ENCODE measurements around the gene OTX1.
"Not testable (repeated sequence)": the region's sequence is repeated elsewhere in the genome, so short reads cannot be mapped to it uniquely, and the experiment has no call there.

Gene OTX1

GRCh38 chr2:63050334-63051041, at the start of gene OTX1:
Gene OTX1, plus strand, starts transcription at chr2:63050830. Its CDS starts 2,161 bp downstream, at chr2:63052991.
- in situ Hi-C loops (cut with MboI; ENCODE audit: low sequenced_read_pairs), result no loop called here

- in situ Hi-C loops (cut with MboI; ENCODE audit: low sequenced_read_pairs), result no loop called here
Observed at GRCh38 chr2:63001576-63001975, 49.1 kb upstream of the OTX1 start.

GRCh38 chr2:63003351-63003750, 47.3 kb upstream of the OTX1 start:
- in situ Hi-C loops (cut with MboI; ENCODE audit: low sequenced_read_pairs), result no loop called here

- in situ Hi-C loops (cut with MboI; ENCODE audit: low sequenced_read_pairs), result no loop called here
Observed at GRCh38 chr2:63007813-63008458, 42.7 kb upstream of the OTX1 start.

GRCh38 chr2:63008838-63009237, 41.8 kb upstream of the OTX1 start:
- in situ Hi-C loops (cut with MboI; ENCODE audit: low sequenced_read_pairs), result no loop called here

- in situ Hi-C loops (cut with MboI; ENCODE audit: low sequenced_read_pairs), result no loop called here
Observed at GRCh38 chr2:63009490-63009889, 41.1 kb upstream of the OTX1 start.

- in situ Hi-C loops (cut with MboI; ENCODE audit: low sequenced_read_pairs), result no loop called here
Observed at GRCh38 chr2:63012541-63012940, 38.1 kb upstream of the OTX1 start.

GRCh38 chr2:63013438-63013837, 37.2 kb upstream of the OTX1 start:
- in situ Hi-C loops (cut with MboI; ENCODE audit: low sequenced_read_pairs), result no loop called here

- in situ Hi-C loops (cut with MboI; ENCODE audit: low sequenced_read_pairs), result no loop called here
Observed at GRCh38 chr2:63015389-63015788, 35.2 kb upstream of the OTX1 start.

- in situ Hi-C loops (cut with MboI; ENCODE audit: low sequenced_read_pairs), result no loop called here
Observed at GRCh38 chr2:63018439-63018838, 32.2 kb upstream of the OTX1 start.

GRCh38 chr2:63019686-63020085, 30.9 kb upstream of the OTX1 start:
- in situ Hi-C loops (cut with MboI; ENCODE audit: low sequenced_read_pairs), result not testable (repeated sequence)

GRCh38 chr2:63023444-63023843, 27.2 kb upstream of the OTX1 start:
- in situ Hi-C loops (cut with MboI; ENCODE audit: low sequenced_read_pairs), result no loop called here

- in situ Hi-C loops (cut with MboI; ENCODE audit: low sequenced_read_pairs), result no loop called here
Observed at GRCh38 chr2:63027220-63027619, 23.4 kb upstream of the OTX1 start.

- in situ Hi-C loops (cut with MboI; ENCODE audit: low sequenced_read_pairs), result no loop called here
Observed at GRCh38 chr2:63029058-63029457, 21.6 kb upstream of the OTX1 start.

GRCh38 chr2:63034526-63034925, 16.1 kb upstream of the OTX1 start:
- in situ Hi-C loops (cut with MboI; ENCODE audit: low sequenced_read_pairs), result no loop called here

- in situ Hi-C loops (cut with MboI; ENCODE audit: low sequenced_read_pairs), result no loop called here
Observed at GRCh38 chr2:63035169-63035568, 15.5 kb upstream of the OTX1 start.

- in situ Hi-C loops (cut with MboI; ENCODE audit: low sequenced_read_pairs), result no loop called here
Observed at GRCh38 chr2:63035660-63036059, 15.0 kb upstream of the OTX1 start.

- in situ Hi-C loops (cut with MboI; ENCODE audit: low sequenced_read_pairs), result no loop called here
Observed at GRCh38 chr2:63038034-63038433, 12.6 kb upstream of the OTX1 start.

GRCh38 chr2:63040586-63040985, 10.0 kb upstream of the OTX1 start:
- in situ Hi-C loops (cut with MboI; ENCODE audit: low sequenced_read_pairs), result no loop called here

GRCh38 chr2:63041592-63041991, 9.0 kb upstream of the OTX1 start:
- in situ Hi-C loops (cut with MboI; ENCODE audit: low sequenced_read_pairs), result no loop called here

GRCh38 chr2:63044362-63045327, 6.0 kb upstream of the OTX1 start:
- in situ Hi-C loops (cut with MboI; ENCODE audit: low sequenced_read_pairs), result no loop called here

Data from HL-60/S4 treated with phorbol 12-myristate 13-acetate at 8.2 ng/mL for 4 days and 3 days (cell line).